Activated CD8-positive, alpha-beta T cell treated with anti-CD3 and anti-CD28 coated beads, Interleukin-2, amount 10 ng/mL, durations not matched to agents 7 days and 5 days (primary cell): ENCODE measurements around the gene LRP2. TPM values are rescaled to one million over a fixed set of nuclear protein-coding genes. Genes with fewer than 3 reads are reported as not detected.

ENCODE experiments used
- ATAC-seq: fragments of 150-1000 bp; cut with Tn5 transposase; one replicate; pipeline ENCODE4 v1.10.0; 2021; ENCODE audit warnings: moderate library complexity
- CTCF ChIA-PET: fragments of 350-600 bp; sonication (Branson Sonifier 250); formaldehyde crosslinking; loops from one replicate; lab custom pipeline; 2021; ENCODE audit warnings: antibody characterized with exemption; lab: Charles Lee
- POLR2A ChIA-PET: fragments of 350-600 bp; sonication (Branson Sonifier 250); formaldehyde crosslinking; loops from one replicate; lab custom pipeline; 2021; ENCODE audit warnings: antibody characterized with exemption; lab: Charles Lee
- DNase-seq: peaks from one replicate; pipeline ENCODE4 v3.0.0-alpha.2; 2020
- H3K27ac Mint-ChIP-seq: one replicate; pipeline ENCODE4 v1.8.0; 2021; ENCODE audit warnings: mild to moderate bottlenecking, mixed read lengths
- H3K27me3 Mint-ChIP-seq: one replicate; pipeline ENCODE4 v1.8.0; 2021; ENCODE audit warnings: low read depth, mixed read lengths
- H3K36me3 Mint-ChIP-seq: one replicate; pipeline ENCODE4 v1.8.0; 2021; ENCODE audit warnings: low read depth, mixed read lengths
- H3K4me1 Mint-ChIP-seq: one replicate; pipeline ENCODE4 v1.8.0; 2021; ENCODE audit warnings: low read depth, mixed read lengths
- H3K4me3 Mint-ChIP-seq: one replicate; pipeline ENCODE4 v1.8.0; 2021; ENCODE audit warnings: mild to moderate bottlenecking, mixed read lengths
- H3K9me3 Mint-ChIP-seq: one replicate; pipeline ENCODE4 v1.8.0; 2022; ENCODE audit warnings: mixed read lengths; ENCODE audit not compliant: insufficient read depth
- total RNA-seq, 2 experiments: library from RNA; stranded (reverse); gene quantifications; one replicate each; pipeline ENCODE4 v1.2.3, GENCODE V29; 2021

The LRP2 gene
- total RNA-seq, 2 experiments from 2014 or later, result 0.03 to 0.21 TPM

GRCh38 chr2:169365029-169365480 is 2.7 kb upstream of the LRP2 start:
- Mint-ChIP-seq H3K36me3 (peaks cover 6% of the 10 kb centered on the region), H3K27ac (peak overlapping the region; percentile 79), H3K4me1 (peaks cover 36% of the 10 kb centered on the region), H3K9me3 (peaks cover 3% of the 10 kb centered on the region), H3K27me3 (peaks cover 49% of the 10 kb centered on the region), H3K4me3 (peak overlapping the region; percentile 87)
- CTCF ChIA-PET, result interaction anchor here (0.9 kb wide), 1 partner anchor 255 kb away, joined by 5 read pairs; no protein-coding TSS in a partner anchor
- peak; percentile 40 for DNase-seq
- POLR2A ChIA-PET, result no interaction called here
- peak; percentile 29 for ATAC-seq

GRCh38 chr2:169363560-169364150 is 1.3 kb upstream of the LRP2 start:
- Mint-ChIP-seq H3K4me3 (peak overlapping the region; percentile 87), H3K27ac (peak overlapping the region; percentile 79), H3K27me3 (peaks cover 47% of the 10 kb centered on the region), H3K4me1 (peaks cover 36% of the 10 kb centered on the region), H3K36me3 (peaks cover 4% of the 10 kb centered on the region), H3K9me3 (no peaks in the 10 kb centered on the region)
- ATAC-seq, result peak; percentile 60
- DNase-seq, result peak; percentile 70
- POLR2A ChIA-PET, result no interaction called here
- CTCF ChIA-PET, result no interaction called here

GRCh38 chr2:169362894-169363559 is 693 bp upstream of the LRP2 start:
- DNase-seq, result no peak
- no peak for ATAC-seq
- ChIA-PET POLR2A (no interaction called here), CTCF (no interaction called here)
- H3K4me3 Mint-ChIP-seq, result peak overlapping the region; percentile 87
- H3K27ac Mint-ChIP-seq, result no peak overlapping the region
- H3K27me3 Mint-ChIP-seq, result peaks cover 52% of the 10 kb centered on the region
- H3K9me3 Mint-ChIP-seq, result no peaks in the 10 kb centered on the region
- peaks cover 4% of the 10 kb centered on the region for H3K36me3 Mint-ChIP-seq
- H3K4me1 Mint-ChIP-seq, result peaks cover 36% of the 10 kb centered on the region

GRCh38 chr2:169361706-169362117 is 622 bp downstream of the LRP2 start:
- H3K4me3 Mint-ChIP-seq, result peak overlapping the region; percentile 6
- no peak overlapping the region for H3K27ac Mint-ChIP-seq
- no peaks in the 10 kb centered on the region for H3K9me3 Mint-ChIP-seq
- ChIA-PET POLR2A (interaction anchor here (0.5 kb wide), 1 partner anchor 230 kb away, joined by 3 read pairs; no protein-coding TSS in a partner anchor), CTCF (interaction anchor here (1.0 kb wide), 1 partner anchor 655 kb away, joined by 3 read pairs; no protein-coding TSS in a partner anchor)
- ATAC-seq, result no peak
- H3K27me3 Mint-ChIP-seq, result peaks cover 50% of the 10 kb centered on the region
- DNase-seq, result peak; percentile 23
- peaks cover 4% of the 10 kb centered on the region for H3K36me3 Mint-ChIP-seq
- peaks cover 36% of the 10 kb centered on the region for H3K4me1 Mint-ChIP-seq

- CTCF ChIA-PET, result interaction anchor here (1.0 kb wide), 1 partner anchor 655 kb away, joined by 3 read pairs; no protein-coding TSS in a partner anchor
- no peak overlapping the region for H3K27ac Mint-ChIP-seq
Measured at GRCh38 chr2:169360984-169361705, 1.2 kb downstream of the LRP2 start.

GRCh38 chr2:169358016-169358415 is 4.3 kb downstream of the LRP2 start:
- DNase-seq, result no peak
- POLR2A ChIA-PET, result no interaction called here

More at GRCh38 chr2:169360984-169361705, 1.2 kb downstream of the LRP2 start:
- ATAC-seq (no peak), DNase-seq (no peak)
- Mint-ChIP-seq H3K9me3 (no peaks in the 10 kb centered on the region), H3K4me3 (peak overlapping the region; percentile 6), H3K36me3 (peaks cover 4% of the 10 kb centered on the region), H3K4me1 (peaks cover 36% of the 10 kb centered on the region), H3K27me3 (peaks cover 53% of the 10 kb centered on the region)
- POLR2A ChIA-PET, result interaction anchor here (0.5 kb wide), 1 partner anchor 229 kb away, joined by 3 read pairs; no protein-coding TSS in a partner anchor

GRCh38 chr2:169354244-169354643 is 8.1 kb downstream of the LRP2 start:
- Mint-ChIP-seq H3K4me1 (peaks cover 3% of the 10 kb centered on the region), H3K27ac (no peak overlapping the region), H3K4me3 (no peak overlapping the region), H3K27me3 (peaks cover 26% of the 10 kb centered on the region), H3K36me3 (no peaks in the 10 kb centered on the region), H3K9me3 (no peaks in the 10 kb centered on the region)
- DNase-seq (no peak), ATAC-seq (no peak)
- POLR2A ChIA-PET, result no interaction called here
- CTCF ChIA-PET, result no interaction called here

More at GRCh38 chr2:169358016-169358415, 4.3 kb downstream of the LRP2 start:
- CTCF ChIA-PET, result no interaction called here
- H3K27ac Mint-ChIP-seq, result no peak overlapping the region
- peaks cover 54% of the 10 kb centered on the region for H3K27me3 Mint-ChIP-seq
- no peak overlapping the region for H3K4me3 Mint-ChIP-seq
- no peak for ATAC-seq
- peaks cover 19% of the 10 kb centered on the region for H3K4me1 Mint-ChIP-seq
- no peaks in the 10 kb centered on the region for H3K9me3 Mint-ChIP-seq
- peaks cover 4% of the 10 kb centered on the region for H3K36me3 Mint-ChIP-seq

GRCh38 chr2:169351725-169352124 is 10.6 kb downstream of the LRP2 start:
- no peak for ATAC-seq
- Mint-ChIP-seq H3K36me3 (no peaks in the 10 kb centered on the region), H3K27ac (no peak overlapping the region), H3K9me3 (no peaks in the 10 kb centered on the region), H3K4me1 (peaks cover 3% of the 10 kb centered on the region), H3K4me3 (no peak overlapping the region), H3K27me3 (peaks cover 17% of the 10 kb centered on the region)
- DNase-seq, result no peak
- ChIA-PET CTCF (no interaction called here), POLR2A (no interaction called here)

GRCh38 chr2:169349535-169349934 is 12.8 kb downstream of the LRP2 start:
- Mint-ChIP-seq H3K36me3 (no peaks in the 10 kb centered on the region), H3K9me3 (no peaks in the 10 kb centered on the region), H3K4me1 (peaks cover 1% of the 10 kb centered on the region), H3K4me3 (no peak overlapping the region), H3K27ac (no peak overlapping the region), H3K27me3 (peaks cover 9% of the 10 kb centered on the region)
- POLR2A ChIA-PET, result no interaction called here
- ATAC-seq (no peak), DNase-seq (no peak)
- CTCF ChIA-PET, result no interaction called here

- H3K36me3 Mint-ChIP-seq, result no peaks in the 10 kb centered on the region
- H3K27ac Mint-ChIP-seq, result no peak overlapping the region
- no peak for DNase-seq
- ChIA-PET CTCF (no interaction called here), POLR2A (no interaction called here)
- H3K27me3 Mint-ChIP-seq, result peaks cover 12% of the 10 kb centered on the region
- no peak overlapping the region for H3K4me3 Mint-ChIP-seq
- H3K9me3 Mint-ChIP-seq, result no peaks in the 10 kb centered on the region
- no peak for ATAC-seq
- H3K4me1 Mint-ChIP-seq, result no peaks in the 10 kb centered on the region
Measured at GRCh38 chr2:169348321-169349024, 13.9 kb downstream of the LRP2 start.
